ENCODE data around the gene SLC12A7. TPM values are rescaled to one million over a fixed set of nuclear protein-coding genes. Genes with fewer than 3 reads are reported as not detected.

Gene SLC12A7
- total RNA-seq, 1 donor from 2014 or later = 30.5 TPM

- H3K79me2 ChIP-seq (ENCODE audit: insufficient read depth, low read length) = no peaks in the 10 kb centered on the region
- H3K4me2 ChIP-seq (ENCODE audit: low read length) = no peak overlapping the region
- no peak overlapping the region for H3K4me3 ChIP-seq (ENCODE audit: insufficient read depth, low read depth, low read length)
- no peaks in the 10 kb centered on the region for H3K27me3 Mint-ChIP-seq (ENCODE audit: low read depth, unreplicated experiment)
- peaks cover 4% of the 10 kb centered on the region for H3K36me3 Mint-ChIP-seq (ENCODE audit: low read depth, unreplicated experiment)
- DNase-seq (ENCODE audit: low read depth) (no peak), FAIRE-seq (no peak)
- H3K4me3 Mint-ChIP-seq (ENCODE audit: unreplicated experiment) = no peak overlapping the region
- H3K27me3 ChIP-seq (ENCODE audit: insufficient read depth, low read length) = no peaks in the 10 kb centered on the region
- no peak overlapping the region for H3K9ac ChIP-seq (ENCODE audit: low read length)
- no peak for TF ChIP-seq EZH2 (IDR thresholded peaks at IDR 0.05; ENCODE audit: insufficient read depth, low read length)
- H3K27ac ChIP-seq (ENCODE audit: low read depth, low read length) = no peak overlapping the region
- H2AFZ ChIP-seq (ENCODE audit: low read depth, low read length) = no peak overlapping the region
- H3K27ac Mint-ChIP-seq (ENCODE audit: unreplicated experiment) = no peak overlapping the region
- H4K20me1 ChIP-seq (ENCODE audit: insufficient read depth, low read length) = no peaks in the 10 kb centered on the region
- H3K4me1 ChIP-seq (ENCODE audit: insufficient read depth, low read length) = no peaks in the 10 kb centered on the region
- no peaks in the 10 kb centered on the region for H3K36me3 ChIP-seq (ENCODE audit: insufficient read depth, low read length)
- peaks cover 1% of the 10 kb centered on the region for H3K4me1 Mint-ChIP-seq (ENCODE audit: low read depth, unreplicated experiment)
- no peaks in the 10 kb centered on the region for H3K9me3 Mint-ChIP-seq (ENCODE audit: unreplicated experiment)
- H3K9me3 ChIP-seq (ENCODE audit: insufficient read depth, low read depth, low read length) = no peaks in the 10 kb centered on the region
Measured at GRCh38 chr5:1075931-1076330, 35.9 kb downstream of the SLC12A7 start.

- no peaks in the 10 kb centered on the region for H3K4me1 Mint-ChIP-seq (ENCODE audit: low read depth, unreplicated experiment)
- Histone ChIP-seq H3K9ac (ENCODE audit: low read length) (no peak overlapping the region), H3K9me3 (ENCODE audit: insufficient read depth, low read depth, low read length) (no peaks in the 10 kb centered on the region), H3K4me1 (ENCODE audit: insufficient read depth, low read length) (no peaks in the 10 kb centered on the region), H3K27ac (ENCODE audit: low read depth, low read length) (no peak overlapping the region), H4K20me1 (ENCODE audit: insufficient read depth, low read length) (no peaks in the 10 kb centered on the region), H2AFZ (ENCODE audit: low read depth, low read length) (no peak overlapping the region), H3K79me2 (ENCODE audit: insufficient read depth, low read length) (no peaks in the 10 kb centered on the region), H3K4me2 (ENCODE audit: low read length) (no peak overlapping the region), H3K4me3 (ENCODE audit: insufficient read depth, low read depth, low read length) (no peak overlapping the region), H3K36me3 (ENCODE audit: insufficient read depth, low read length) (no peaks in the 10 kb centered on the region), H3K27me3 (ENCODE audit: insufficient read depth, low read length) (no peaks in the 10 kb centered on the region)
- H3K27me3 Mint-ChIP-seq (ENCODE audit: low read depth, unreplicated experiment) = no peaks in the 10 kb centered on the region
- TF ChIP-seq EZH2 (IDR thresholded peaks at IDR 0.05; ENCODE audit: insufficient read depth, low read length) = no peak
- TF ChIP-seq CTCF (IDR thresholded peaks at IDR 0.05; ENCODE audit: insufficient read depth, low read depth, low read length) = no peak
- no peaks in the 10 kb centered on the region for H3K9me3 Mint-ChIP-seq (ENCODE audit: unreplicated experiment)
- H3K36me3 Mint-ChIP-seq (ENCODE audit: low read depth, unreplicated experiment) = peaks cover 4% of the 10 kb centered on the region
- H3K4me3 Mint-ChIP-seq (ENCODE audit: unreplicated experiment) = no peak overlapping the region
- no peak for FAIRE-seq
- H3K27ac Mint-ChIP-seq (ENCODE audit: unreplicated experiment) = no peak overlapping the region
- DNase-seq (ENCODE audit: low read depth) = no peak
Measured at GRCh38 chr5:1075555-1075881, 36.3 kb downstream of the SLC12A7 start.

- Histone ChIP-seq H3K27me3 (ENCODE audit: insufficient read depth, low read length) (no peaks in the 10 kb centered on the region), H4K20me1 (ENCODE audit: insufficient read depth, low read length) (no peaks in the 10 kb centered on the region), H3K36me3 (ENCODE audit: insufficient read depth, low read length) (no peaks in the 10 kb centered on the region), H2AFZ (ENCODE audit: low read depth, low read length) (no peak overlapping the region), H3K9ac (ENCODE audit: low read length) (no peak overlapping the region), H3K4me1 (ENCODE audit: insufficient read depth, low read length) (no peaks in the 10 kb centered on the region), H3K79me2 (ENCODE audit: insufficient read depth, low read length) (no peaks in the 10 kb centered on the region), H3K4me3 (ENCODE audit: insufficient read depth, low read depth, low read length) (no peak overlapping the region), H3K27ac (ENCODE audit: low read depth, low read length) (no peak overlapping the region), H3K9me3 (ENCODE audit: insufficient read depth, low read depth, low read length) (no peaks in the 10 kb centered on the region), H3K4me2 (ENCODE audit: low read length) (no peak overlapping the region)
- DNase-seq (ENCODE audit: low read depth) = no peak
- Mint-ChIP-seq H3K4me1 (ENCODE audit: low read depth, unreplicated experiment) (no peaks in the 10 kb centered on the region), H3K27ac (ENCODE audit: unreplicated experiment) (no peak overlapping the region), H3K9me3 (ENCODE audit: unreplicated experiment) (no peaks in the 10 kb centered on the region), H3K27me3 (ENCODE audit: low read depth, unreplicated experiment) (no peaks in the 10 kb centered on the region), H3K4me3 (ENCODE audit: unreplicated experiment) (no peak overlapping the region), H3K36me3 (ENCODE audit: low read depth, unreplicated experiment) (peaks cover 4% of the 10 kb centered on the region)
- no peak for FAIRE-seq
- TF ChIP-seq EZH2 (IDR thresholded peaks at IDR 0.05; ENCODE audit: insufficient read depth, low read length) = no peak
- TF ChIP-seq CTCF (IDR thresholded peaks at IDR 0.05; ENCODE audit: insufficient read depth, low read depth, low read length) = no peak
Measured at GRCh38 chr5:1074816-1075554, 36.9 kb downstream of the SLC12A7 start.

All from astrocyte (in vitro differentiated cells and primary cell).